HCT116 (cell line): ENCODE data around the gene FBXL14. TPM values are rescaled to one million over a fixed set of nuclear protein-coding genes. Genes with fewer than 3 reads are reported as not detected.

ENCODE experiments used
- ATAC-seq: fragments of 200-7000 bp; cut with Tn5 transposase; 2 replicates; pipeline ENCODE4 v1.9.1; 2020; ENCODE audit warnings: mild to moderate bottlenecking, moderate library complexity
- BruUV-seq: library from RNA; stranded (reverse); fragments of 400-500 nt; replicated peaks from 2 replicates; lab custom pipeline; 2021; lab: Mats Ljungman, UMichigan
- CTCF ChIA-PET: fragments of 300-600 bp; sonication (Branson Sonifier 250); formaldehyde crosslinking; loops from one replicate; lab custom pipeline; 2021; ENCODE audit warnings: antibody characterized with exemption; lab: Charles Lee
- POLR2A ChIA-PET: fragments of 300-600, 350-600 bp; sonication (Branson Sonifier 250); formaldehyde crosslinking; loops from one replicate; lab custom pipeline; 2021; ENCODE audit warnings: antibody characterized with exemption; lab: Charles Lee
- RAD21 ChIA-PET, 2 experiments: fragments of 300-600 bp; sonication (Branson Sonifier 250); formaldehyde crosslinking; loops; one replicate each; lab custom pipeline; 2023; ENCODE audit warnings: low total read pairs in 2 of 2; ENCODE audit not compliant: uncharacterized antibody in 2 of 2, unreplicated experiment in 2 of 2, low non-redundant PET in 1 of 2; lab: Charles Lee
- DNase-seq: peaks from one replicate; pipeline ENCODE4 v3.0.0-alpha.2; 2010; ENCODE audit warnings: low read depth, low spot score
- H2AFZ ChIP-seq: fragments of 200-600 bp; shearing (Covaris generic), sonication (generic); 2 replicates; pipeline ENCODE4 v1.6.1; 2017; ENCODE audit warnings: low read depth, mixed run types, mixed read lengths, antibody characterized with exemption, low read length; ENCODE audit not compliant: poor library complexity, severe bottlenecking
- H3K27ac ChIP-seq: 2 replicates; pipeline ENCODE4 v1.5.1; 2012; ENCODE audit warnings: low read depth, low read length
- H3K27me3 ChIP-seq: fragments of 200-600 bp; sonication (generic); 2 replicates; pipeline ENCODE4 v1.6.1; 2016; ENCODE audit warnings: mixed run types, low read length, mixed read lengths; ENCODE audit not compliant: insufficient read depth
- H3K36me3 ChIP-seq, 2 experiments: fragments of 200-500 bp in 1 of 2; fragments of 200-600 bp in 1 of 2; sonication (Bioruptor generic) in 1 of 2; sonication (generic) in 1 of 2; 2 replicates each; pipeline versions ENCODE4 v1.5.1 to v1.6.1; 2014 to 2016; ENCODE audit warnings: low read length in 2 of 2, inconsistent platforms in 1 of 2, mixed read lengths in 1 of 2, mixed run types in 1 of 2; ENCODE audit not compliant: insufficient read depth in 2 of 2, control insufficient read depth in 1 of 2
- H3K4me1 ChIP-seq, 2 experiments: fragments of 200-600 bp in 1 of 2; sonication (generic) in 1 of 2; 2 replicates each; pipeline versions ENCODE4 v1.5.1 to v1.6.1; 2012 to 2017; ENCODE audit warnings: low read length in 2 of 2, inconsistent platforms in 1 of 2, mild to moderate bottlenecking in 1 of 2, mixed read lengths in 1 of 2, mixed run types in 1 of 2, moderate library complexity in 1 of 2; ENCODE audit not compliant: insufficient read depth in 2 of 2, control insufficient read depth in 1 of 2
- H3K4me2 ChIP-seq: fragments of 200-600 bp; sonication (generic); 2 replicates; pipeline ENCODE4 v1.6.1; 2017; ENCODE audit warnings: mixed run types, low read length, mixed read lengths
- H3K4me3 ChIP-seq, 2 experiments: fragments of 200-600 bp in 1 of 2; sonication (generic) in 1 of 2; replicated peaks in 1 of 2; 2 replicates each; pipeline ENCODE4 v1.5.1; 2011 to 2016; ENCODE audit warnings: low read length in 2 of 2, control low read depth in 1 of 2, low read depth in 1 of 2, mild to moderate bottlenecking in 1 of 2, mixed read lengths in 1 of 2, mixed run types in 1 of 2
- H3K79me2 ChIP-seq: fragments of 200-600 bp; sonication (generic); 2 replicates; pipeline ENCODE4 v1.6.1; 2017; ENCODE audit warnings: mild to moderate bottlenecking, mixed run types, low read length, moderate library complexity, mixed read lengths; ENCODE audit not compliant: insufficient read depth
- H3K9ac ChIP-seq: fragments of 200-600 bp; sonication (generic); 2 replicates; pipeline ENCODE4 v1.6.1; 2016; ENCODE audit warnings: low read length, mixed read lengths
- H3K9me2 ChIP-seq: fragments of 200-600 bp; sonication (generic), shearing (Covaris generic); 2 replicates; pipeline ENCODE4 v1.6.1; 2017; ENCODE audit warnings: mixed run types, mild to moderate bottlenecking, moderate library complexity; ENCODE audit not compliant: insufficient read depth
- H3K9me3 ChIP-seq, 2 experiments: fragments of 200-500 bp in 1 of 2; fragments of 200-600 bp in 1 of 2; sonication (Bioruptor generic) in 1 of 2; sonication (generic) in 1 of 2; 2 replicates each; pipeline ENCODE4 v1.6.1; 2014 to 2017; ENCODE audit warnings: low read length in 2 of 2, mixed read lengths in 2 of 2, inconsistent platforms in 1 of 2, low read depth in 1 of 2, mild to moderate bottlenecking in 1 of 2, mixed run types in 1 of 2, moderate library complexity in 1 of 2; ENCODE audit not compliant: control insufficient read depth in 1 of 2, insufficient read depth in 1 of 2
- H4K20me1 ChIP-seq: fragments of 200-600 bp; sonication (generic), shearing (Covaris generic); 2 replicates; pipeline ENCODE4 v1.6.1; 2017; ENCODE audit warnings: mixed run types, mild to moderate bottlenecking, moderate library complexity; ENCODE audit not compliant: insufficient read depth
- CEBPB ChIP-seq: IDR thresholded peaks from 2 replicates; pipeline ENCODE4 v1.6.1; 2012; ENCODE audit warnings: low read depth
- ELF1 ChIP-seq: IDR thresholded peaks from 2 replicates; pipeline ENCODE4 v1.6.1; 2012; ENCODE audit warnings: low read depth, borderline replicate concordance
- EZH2 ChIP-seq: fragments of 200-600 bp; sonication (generic); IDR thresholded peaks from 2 replicates; pipeline ENCODE4 v1.6.1; 2017; ENCODE audit warnings: antibody characterized with exemption, mixed run types
- EZH2phosphoT487 ChIP-seq: fragments of 200-600 bp; IDR thresholded peaks from 2 replicates; pipeline ENCODE4 v1.6.1; 2018; ENCODE audit warnings: antibody characterized with exemption, borderline replicate concordance
- JUND ChIP-seq: IDR thresholded peaks from 2 replicates; pipeline ENCODE4 v1.6.1; 2012
- POLR2A ChIP-seq: IDR thresholded peaks from 2 replicates; pipeline ENCODE4 v1.7.0; 2011; ENCODE audit warnings: borderline replicate concordance; ENCODE audit not compliant: insufficient read depth, insufficient read length; ENCODE audit errors: extremely low read depth
- POLR2AphosphoS5 ChIP-seq: IDR thresholded peaks from 2 replicates; pipeline ENCODE4 v1.6.1; 2011; ENCODE audit warnings: mild to moderate bottlenecking, low read depth, low read length, moderate library complexity
- RAD21 ChIP-seq: IDR thresholded peaks from 2 replicates; pipeline ENCODE4 v1.6.1; 2012; ENCODE audit warnings: low read depth, mild to moderate bottlenecking
- SIN3A ChIP-seq: IDR thresholded peaks from 2 replicates; pipeline ENCODE4 v1.6.1; 2012; ENCODE audit warnings: low read depth
- SP1 ChIP-seq: IDR thresholded peaks from 2 replicates; pipeline ENCODE4 v1.6.1; 2012; ENCODE audit warnings: low read depth
- TCF7L2 ChIP-seq: IDR thresholded peaks from 2 replicates; pipeline ENCODE4 v1.7.0; 2011; ENCODE audit warnings: borderline replicate concordance, inconsistent platforms; ENCODE audit not compliant: insufficient read depth, insufficient read length; ENCODE audit errors: extremely low read depth
- YY1 ChIP-seq: IDR thresholded peaks from 2 replicates; pipeline ENCODE4 v1.6.1; 2011; ENCODE audit warnings: low read length, low read depth, moderate library complexity, mild to moderate bottlenecking; ENCODE audit not compliant: insufficient replicate concordance; ENCODE audit errors: extremely low read depth
- ZFX ChIP-seq: fragments of 450-650 bp; IDR thresholded peaks from 2 replicates; pipeline ENCODE4 v1.6.1; 2017
- intact Hi-C: fragments of 100-400 bp; cut with micrococcal nuclease; formaldehyde crosslinking; loops from 2 replicates; pipeline ENCODE4 v1.10.0; 2022
- total RNA-seq: library from RNA; stranded (reverse); gene quantifications from one replicate; pipeline ENCODE4 v1.2.1, GENCODE V29; 2021; ENCODE audit not compliant: unreplicated experiment
- TF ChIP-seq, protein P1 (sequence below): IDR thresholded peaks from 2 replicates; pipeline ENCODE4 v1.6.1; 2012
- TF ChIP-seq, protein P2 (sequence below): IDR thresholded peaks from 2 replicates; pipeline ENCODE4 v1.6.1; 2012
- TF ChIP-seq, protein P3 (sequence below): IDR thresholded peaks from 2 replicates; pipeline ENCODE4 v1.6.1; 2012; ENCODE audit warnings: low read depth

The FBXL14 gene
- total RNA-seq, 1 experiment from 2014 or later, result 19.0 TPM

DNA sequence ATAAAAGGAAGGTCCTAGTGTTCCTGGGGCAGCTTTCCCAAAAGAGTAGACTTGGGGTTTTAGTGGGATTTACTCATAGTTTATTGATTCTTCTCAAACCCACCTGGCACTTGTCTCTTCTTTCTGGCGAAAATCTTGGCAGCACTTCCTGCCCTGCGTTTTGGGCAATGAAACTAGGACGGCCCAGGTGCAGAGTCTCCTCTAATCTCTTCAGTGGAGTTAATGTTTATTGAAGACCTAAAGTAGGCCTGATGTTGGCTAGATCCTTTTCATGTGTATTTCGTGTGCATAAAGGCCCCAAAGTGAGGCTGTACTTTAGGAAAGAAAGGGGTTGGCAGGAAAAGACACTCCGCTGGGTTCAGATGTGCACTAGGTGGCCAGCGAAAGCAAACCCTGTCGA is 39.8 kb upstream of the FBXL14 start:
- POLR2A ChIA-PET, result no interaction called here

DNA sequence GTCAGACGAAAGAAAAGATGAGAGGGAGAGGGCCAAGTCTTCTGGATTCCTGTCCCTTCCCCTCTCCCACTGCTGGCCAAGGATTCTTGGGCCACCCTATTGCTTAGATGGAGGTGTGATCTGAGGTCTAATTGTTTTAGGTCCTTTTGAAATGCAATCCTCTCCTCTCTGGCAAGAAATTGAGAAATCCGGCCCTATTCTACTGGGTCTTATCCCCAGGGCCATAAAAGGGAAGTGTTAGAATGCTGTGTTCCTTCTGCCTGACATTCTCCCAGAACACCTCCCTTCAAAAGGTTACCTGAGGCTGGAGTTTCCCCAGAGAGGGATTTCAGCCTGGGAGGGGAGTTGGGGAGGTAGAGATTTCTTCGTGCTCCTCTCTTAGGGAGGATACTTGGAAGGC is 39.1 kb upstream of the FBXL14 start:
- ATAC-seq, result no peak
- Histone ChIP-seq H3K9ac (no peak overlapping the region), H3K79me2 (no peaks in the 10 kb centered on the region), H3K27me3 (0 out of 2 replicates have a peak, but pooled peaks cover 6% of the 10 kb centered on the region), H4K20me1 (no peaks in the 10 kb centered on the region), H3K36me3 (no peaks in the 10 kb centered on the region), H3K9me2 (no peaks in the 10 kb centered on the region), H2AFZ (no peak overlapping the region), H3K27ac (no peak overlapping the region), H3K4me1 (peaks cover 3 to 22% of the 10 kb centered on the region in 2 experiments; a peak in 3 of 4 replicates), H3K4me2 (no peak overlapping the region), H3K4me3 (no peak overlapping the region), H3K9me3 (no peaks in the 10 kb centered on the region)
- DNase-seq, result no peak
- CTCF ChIA-PET, result interaction anchor here (0.9 to 2.5 kb wide), 7 partner anchors 8 to 515 kb away, joined by 3 to 91 read pairs (median 8); no protein-coding TSS in a partner anchor
- RAD21 ChIA-PET, result interaction anchor here in 1 of 2 experiments (1.7 kb wide), 1 partner anchor 306 kb away, joined by 10 read pairs; no protein-coding TSS in a partner anchor
- no TSS peak for BruUV-seq
- POLR2A ChIA-PET, result no interaction called here
- intact Hi-C loops, result loop anchor here (10.0 kb wide), 1 partner anchor 951 kb away; no protein-coding TSS in a partner anchor
- TF ChIP-seq RAD21 (no peak), POLR2AphosphoS5 (no peak), EZH2phosphoT487 (no peak), EZH2 (no peak), ZFX (no peak), POLR2A (no peak), SP1 (no peak), ELF1 (no peak), CEBPB (no peak)
- TF ChIP-seq, protein P1, sequence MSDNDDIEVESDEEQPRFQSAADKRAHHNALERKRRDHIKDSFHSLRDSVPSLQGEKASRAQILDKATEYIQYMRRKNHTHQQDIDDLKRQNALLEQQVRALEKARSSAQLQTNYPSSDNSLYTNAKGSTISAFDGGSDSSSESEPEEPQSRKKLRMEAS, result no peak
- TF ChIP-seq, protein P2, sequence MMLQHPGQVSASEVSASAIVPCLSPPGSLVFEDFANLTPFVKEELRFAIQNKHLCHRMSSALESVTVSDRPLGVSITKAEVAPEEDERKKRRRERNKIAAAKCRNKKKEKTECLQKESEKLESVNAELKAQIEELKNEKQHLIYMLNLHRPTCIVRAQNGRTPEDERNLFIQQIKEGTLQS, result no peak
- TF ChIP-seq, protein P3, sequence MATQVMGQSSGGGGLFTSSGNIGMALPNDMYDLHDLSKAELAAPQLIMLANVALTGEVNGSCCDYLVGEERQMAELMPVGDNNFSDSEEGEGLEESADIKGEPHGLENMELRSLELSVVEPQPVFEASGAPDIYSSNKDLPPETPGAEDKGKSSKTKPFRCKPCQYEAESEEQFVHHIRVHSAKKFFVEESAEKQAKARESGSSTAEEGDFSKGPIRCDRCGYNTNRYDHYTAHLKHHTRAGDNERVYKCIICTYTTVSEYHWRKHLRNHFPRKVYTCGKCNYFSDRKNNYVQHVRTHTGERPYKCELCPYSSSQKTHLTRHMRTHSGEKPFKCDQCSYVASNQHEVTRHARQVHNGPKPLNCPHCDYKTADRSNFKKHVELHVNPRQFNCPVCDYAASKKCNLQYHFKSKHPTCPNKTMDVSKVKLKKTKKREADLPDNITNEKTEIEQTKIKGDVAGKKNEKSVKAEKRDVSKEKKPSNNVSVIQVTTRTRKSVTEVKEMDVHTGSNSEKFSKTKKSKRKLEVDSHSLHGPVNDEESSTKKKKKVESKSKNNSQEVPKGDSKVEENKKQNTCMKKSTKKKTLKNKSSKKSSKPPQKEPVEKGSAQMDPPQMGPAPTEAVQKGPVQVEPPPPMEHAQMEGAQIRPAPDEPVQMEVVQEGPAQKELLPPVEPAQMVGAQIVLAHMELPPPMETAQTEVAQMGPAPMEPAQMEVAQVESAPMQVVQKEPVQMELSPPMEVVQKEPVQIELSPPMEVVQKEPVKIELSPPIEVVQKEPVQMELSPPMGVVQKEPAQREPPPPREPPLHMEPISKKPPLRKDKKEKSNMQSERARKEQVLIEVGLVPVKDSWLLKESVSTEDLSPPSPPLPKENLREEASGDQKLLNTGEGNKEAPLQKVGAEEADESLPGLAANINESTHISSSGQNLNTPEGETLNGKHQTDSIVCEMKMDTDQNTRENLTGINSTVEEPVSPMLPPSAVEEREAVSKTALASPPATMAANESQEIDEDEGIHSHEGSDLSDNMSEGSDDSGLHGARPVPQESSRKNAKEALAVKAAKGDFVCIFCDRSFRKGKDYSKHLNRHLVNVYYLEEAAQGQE, result no peak

More for the DNA sequence above, 39.8 kb upstream of the FBXL14 start:
- CTCF ChIA-PET, result interaction anchor here (0.8 to 2.5 kb wide), 18 partner anchors 9 to 516 kb away, joined by 3 to 91 read pairs (median 6); partner anchors contain the start of gene ADIPOR2
- Histone ChIP-seq H3K9ac (no peak overlapping the region), H3K27me3 (0 out of 2 replicates have a peak, but pooled peaks cover 3% of the 10 kb centered on the region), H3K79me2 (no peaks in the 10 kb centered on the region), H3K4me1 (peaks cover 3 to 21% of the 10 kb centered on the region in 2 experiments; a peak in 3 of 4 replicates), H3K4me3 (no peak overlapping the region), H3K27ac (no peak overlapping the region), H2AFZ (no peak overlapping the region), H3K9me2 (no peaks in the 10 kb centered on the region), H3K9me3 (no peaks in the 10 kb centered on the region), H3K4me2 (no peak overlapping the region), H4K20me1 (no peaks in the 10 kb centered on the region), H3K36me3 (no peaks in the 10 kb centered on the region)
- ATAC-seq (no peak), DNase-seq (no peak)
- RAD21 ChIA-PET, result interaction anchor here (1.1 to 1.9 kb wide), 5 partner anchors 28 to 306 kb away, joined by 4 to 14 read pairs (median 5); no protein-coding TSS in a partner anchor
- TF ChIP-seq ELF1, result no peak
- TF ChIP-seq YY1, result no peak
- TF ChIP-seq, protein P2, result no peak
- TF ChIP-seq JUND, result no peak
- TF ChIP-seq SIN3A, result no peak
- no peak for TF ChIP-seq TCF7L2
- no TSS peak for BruUV-seq
- intact Hi-C loops, result loop anchor here (1.0 to 10.0 kb wide), 3 partner anchors 157 to 951 kb away; no protein-coding TSS in a partner anchor
